ENCODE results near the gene CYP2W1. TPM values are rescaled to one million over a fixed set of nuclear protein-coding genes. Genes with fewer than 3 reads are reported as not detected.

The CYP2W1 gene
- total RNA-seq, 1 donor from 2014 or later = not detected

GRCh38 chr7:1019789-1020610, 37.0 kb downstream of the CYP2W1 start:
- Histone ChIP-seq H3K27ac (ENCODE audit: low read depth, low read length) (no peak overlapping the region), H3K36me3 (ENCODE audit: insufficient read depth, low read length) (no peaks in the 10 kb centered on the region), H3K4me3 (ENCODE audit: insufficient read depth, low read depth, low read length) (no peak overlapping the region), H3K27me3 (ENCODE audit: insufficient read depth, low read length) (no peaks in the 10 kb centered on the region), H4K20me1 (ENCODE audit: insufficient read depth, low read length) (peaks cover 71% of the 10 kb centered on the region), H3K4me1 (ENCODE audit: insufficient read depth, low read length) (no peaks in the 10 kb centered on the region), H3K9me3 (ENCODE audit: insufficient read depth, low read depth, low read length) (no peaks in the 10 kb centered on the region), H3K4me2 (ENCODE audit: low read length) (no peak overlapping the region), H2AFZ (ENCODE audit: low read depth, low read length) (no peak overlapping the region), H3K9ac (ENCODE audit: low read length) (no peak overlapping the region), H3K79me2 (ENCODE audit: insufficient read depth, low read length) (peaks cover 59% of the 10 kb centered on the region)
- Mint-ChIP-seq H3K27ac (ENCODE audit: unreplicated experiment) (no peak overlapping the region), H3K4me3 (ENCODE audit: unreplicated experiment) (no peak overlapping the region), H3K27me3 (ENCODE audit: low read depth, unreplicated experiment) (no peaks in the 10 kb centered on the region), H3K9me3 (ENCODE audit: unreplicated experiment) (no peaks in the 10 kb centered on the region), H3K4me1 (ENCODE audit: low read depth, unreplicated experiment) (no peaks in the 10 kb centered on the region), H3K36me3 (ENCODE audit: low read depth, unreplicated experiment) (peaks cover 17% of the 10 kb centered on the region)
- FAIRE-seq (no peak), DNase-seq (ENCODE audit: low read depth) (no peak)
- TF ChIP-seq CTCF (IDR thresholded peaks at IDR 0.05; ENCODE audit: insufficient read depth, low read depth, low read length) (no peak), EZH2 (IDR thresholded peaks at IDR 0.05; ENCODE audit: insufficient read depth, low read length) (no peak)

GRCh38 chr7:1020849-1021251, 37.9 kb downstream of the CYP2W1 start:
- H3K4me1 Mint-ChIP-seq (ENCODE audit: low read depth, unreplicated experiment) = no peaks in the 10 kb centered on the region
- no peak overlapping the region for H3K4me3 ChIP-seq (ENCODE audit: insufficient read depth, low read depth, low read length)
- peaks cover 59% of the 10 kb centered on the region for H3K79me2 ChIP-seq (ENCODE audit: insufficient read depth, low read length)
- no peak overlapping the region for H3K4me2 ChIP-seq (ENCODE audit: low read length)
- no peak overlapping the region for H3K9ac ChIP-seq (ENCODE audit: low read length)
- H3K27ac Mint-ChIP-seq (ENCODE audit: unreplicated experiment) = no peak overlapping the region
- peaks cover 72% of the 10 kb centered on the region for H4K20me1 ChIP-seq (ENCODE audit: insufficient read depth, low read length)
- DNase-seq (ENCODE audit: low read depth) (no peak), FAIRE-seq (no peak)
- H3K9me3 ChIP-seq (ENCODE audit: insufficient read depth, low read depth, low read length) = no peaks in the 10 kb centered on the region
- peaks cover 17% of the 10 kb centered on the region for H3K36me3 Mint-ChIP-seq (ENCODE audit: low read depth, unreplicated experiment)
- H3K27me3 ChIP-seq (ENCODE audit: insufficient read depth, low read length) = no peaks in the 10 kb centered on the region
- no peak for TF ChIP-seq CTCF (IDR thresholded peaks at IDR 0.05; ENCODE audit: insufficient read depth, low read depth, low read length)
- no peak for TF ChIP-seq EZH2 (IDR thresholded peaks at IDR 0.05; ENCODE audit: insufficient read depth, low read length)
- H3K36me3 ChIP-seq (ENCODE audit: insufficient read depth, low read length) = peaks cover 2% of the 10 kb centered on the region
- H3K4me3 Mint-ChIP-seq (ENCODE audit: unreplicated experiment) = no peak overlapping the region
- no peaks in the 10 kb centered on the region for H3K27me3 Mint-ChIP-seq (ENCODE audit: low read depth, unreplicated experiment)
- no peak overlapping the region for H3K27ac ChIP-seq (ENCODE audit: low read depth, low read length)
- no peak overlapping the region for H2AFZ ChIP-seq (ENCODE audit: low read depth, low read length)
- no peaks in the 10 kb centered on the region for H3K4me1 ChIP-seq (ENCODE audit: insufficient read depth, low read length)
- H3K9me3 Mint-ChIP-seq (ENCODE audit: unreplicated experiment) = no peaks in the 10 kb centered on the region

- H3K4me3 ChIP-seq (ENCODE audit: insufficient read depth, low read depth, low read length) = no peak overlapping the region
- H4K20me1 ChIP-seq (ENCODE audit: insufficient read depth, low read length) = peaks cover 77% of the 10 kb centered on the region
- H3K36me3 ChIP-seq (ENCODE audit: insufficient read depth, low read length) = peaks cover 2% of the 10 kb centered on the region
- H2AFZ ChIP-seq (ENCODE audit: low read depth, low read length) = no peak overlapping the region
- Mint-ChIP-seq H3K27ac (ENCODE audit: unreplicated experiment) (peak overlapping the region; percentile 7), H3K27me3 (ENCODE audit: low read depth, unreplicated experiment) (no peaks in the 10 kb centered on the region), H3K4me1 (ENCODE audit: low read depth, unreplicated experiment) (no peaks in the 10 kb centered on the region), H3K36me3 (ENCODE audit: low read depth, unreplicated experiment) (peaks cover 20% of the 10 kb centered on the region), H3K4me3 (ENCODE audit: unreplicated experiment) (no peak overlapping the region), H3K9me3 (ENCODE audit: unreplicated experiment) (no peaks in the 10 kb centered on the region)
- DNase-seq (ENCODE audit: low read depth) (no peak), FAIRE-seq (no peak)
- TF ChIP-seq EZH2 (IDR thresholded peaks at IDR 0.05; ENCODE audit: insufficient read depth, low read length) = no peak
- no peak for TF ChIP-seq CTCF (IDR thresholded peaks at IDR 0.05; ENCODE audit: insufficient read depth, low read depth, low read length)
- H3K27me3 ChIP-seq (ENCODE audit: insufficient read depth, low read length) = no peaks in the 10 kb centered on the region
- H3K4me1 ChIP-seq (ENCODE audit: insufficient read depth, low read length) = no peaks in the 10 kb centered on the region
- no peak overlapping the region for H3K4me2 ChIP-seq (ENCODE audit: low read length)
- H3K27ac ChIP-seq (ENCODE audit: low read depth, low read length) = no peak overlapping the region
- no peaks in the 10 kb centered on the region for H3K9me3 ChIP-seq (ENCODE audit: insufficient read depth, low read depth, low read length)
- peaks cover 64% of the 10 kb centered on the region for H3K79me2 ChIP-seq (ENCODE audit: insufficient read depth, low read length)
- no peak overlapping the region for H3K9ac ChIP-seq (ENCODE audit: low read length)
These were observed 38.4 kb downstream of the CYP2W1 start for GRCh38 chr7:1021366-1021765.
